ENCODE results near the gene L3MBTL4.

- no peak for TF ChIP-seq CTCF (IDR thresholded peaks at IDR 0.05)
- no peak for TF ChIP-seq POLR2A (IDR thresholded peaks at IDR 0.05)
Observed at GRCh38 chr18:6118080-6118479, 296.6 kb downstream of the L3MBTL4 start.
